ENCODE results near the gene SMTNL2.

Gene SMTNL2

DNA sequence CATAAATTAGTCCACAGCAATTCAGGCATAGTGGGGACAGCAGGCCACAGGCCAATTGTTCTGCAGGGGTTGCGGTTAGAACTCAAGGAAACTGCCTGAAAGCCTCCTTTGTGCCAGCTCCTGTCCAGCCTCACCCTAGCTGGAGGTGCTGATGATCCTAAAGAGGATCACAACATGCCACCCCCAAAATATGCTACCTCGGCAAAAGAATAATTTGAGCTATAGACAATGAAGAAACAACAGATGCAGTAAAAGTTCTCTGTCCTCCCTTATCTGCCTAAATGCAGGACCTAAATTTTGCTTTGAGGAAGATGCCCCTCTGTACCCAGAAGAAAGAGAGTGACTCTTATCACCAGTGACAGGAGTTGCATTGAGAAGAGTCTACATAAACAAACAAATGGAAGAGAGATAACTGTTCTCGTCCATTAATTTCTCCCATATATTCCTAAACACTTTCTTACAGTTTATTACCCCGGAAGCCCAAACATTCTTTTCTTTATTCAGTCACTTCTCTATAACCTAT, 42.5 kb downstream of the SMTNL2 start:
- no peak for DNase-seq (ENCODE audit: extremely low read depth, low read depth)
- TF ChIP-seq, protein P1, sequence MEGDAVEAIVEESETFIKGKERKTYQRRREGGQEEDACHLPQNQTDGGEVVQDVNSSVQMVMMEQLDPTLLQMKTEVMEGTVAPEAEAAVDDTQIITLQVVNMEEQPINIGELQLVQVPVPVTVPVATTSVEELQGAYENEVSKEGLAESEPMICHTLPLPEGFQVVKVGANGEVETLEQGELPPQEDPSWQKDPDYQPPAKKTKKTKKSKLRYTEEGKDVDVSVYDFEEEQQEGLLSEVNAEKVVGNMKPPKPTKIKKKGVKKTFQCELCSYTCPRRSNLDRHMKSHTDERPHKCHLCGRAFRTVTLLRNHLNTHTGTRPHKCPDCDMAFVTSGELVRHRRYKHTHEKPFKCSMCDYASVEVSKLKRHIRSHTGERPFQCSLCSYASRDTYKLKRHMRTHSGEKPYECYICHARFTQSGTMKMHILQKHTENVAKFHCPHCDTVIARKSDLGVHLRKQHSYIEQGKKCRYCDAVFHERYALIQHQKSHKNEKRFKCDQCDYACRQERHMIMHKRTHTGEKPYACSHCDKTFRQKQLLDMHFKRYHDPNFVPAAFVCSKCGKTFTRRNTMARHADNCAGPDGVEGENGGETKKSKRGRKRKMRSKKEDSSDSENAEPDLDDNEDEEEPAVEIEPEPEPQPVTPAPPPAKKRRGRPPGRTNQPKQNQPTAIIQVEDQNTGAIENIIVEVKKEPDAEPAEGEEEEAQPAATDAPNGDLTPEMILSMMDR (IDR thresholded peaks at IDR 0.05; ENCODE audit: low read depth, low read length): no peak

DNA sequence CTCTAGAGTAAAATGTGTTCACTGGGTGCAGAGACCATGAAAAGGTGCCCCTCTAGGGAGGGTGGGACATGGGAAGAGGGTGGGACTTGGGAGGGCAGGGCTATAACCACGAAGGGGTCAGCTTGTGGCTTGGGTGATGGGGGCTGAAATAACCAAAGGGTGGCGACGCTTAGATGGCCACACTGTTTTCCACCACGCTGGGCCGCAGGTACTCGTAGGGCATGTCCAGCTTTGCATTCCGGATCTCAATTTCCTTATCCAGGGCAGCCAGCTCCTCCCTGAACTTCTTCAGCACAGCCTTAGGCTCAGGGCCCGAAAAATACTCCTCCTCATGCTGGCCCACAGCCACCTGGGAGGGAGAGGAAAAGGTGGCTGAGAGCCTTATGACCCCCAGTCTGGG, 47.1 kb downstream of the SMTNL2 start:
- TF ChIP-seq, protein P1 (IDR thresholded peaks at IDR 0.05; ENCODE audit: low read depth, low read length): no peak

DNA sequence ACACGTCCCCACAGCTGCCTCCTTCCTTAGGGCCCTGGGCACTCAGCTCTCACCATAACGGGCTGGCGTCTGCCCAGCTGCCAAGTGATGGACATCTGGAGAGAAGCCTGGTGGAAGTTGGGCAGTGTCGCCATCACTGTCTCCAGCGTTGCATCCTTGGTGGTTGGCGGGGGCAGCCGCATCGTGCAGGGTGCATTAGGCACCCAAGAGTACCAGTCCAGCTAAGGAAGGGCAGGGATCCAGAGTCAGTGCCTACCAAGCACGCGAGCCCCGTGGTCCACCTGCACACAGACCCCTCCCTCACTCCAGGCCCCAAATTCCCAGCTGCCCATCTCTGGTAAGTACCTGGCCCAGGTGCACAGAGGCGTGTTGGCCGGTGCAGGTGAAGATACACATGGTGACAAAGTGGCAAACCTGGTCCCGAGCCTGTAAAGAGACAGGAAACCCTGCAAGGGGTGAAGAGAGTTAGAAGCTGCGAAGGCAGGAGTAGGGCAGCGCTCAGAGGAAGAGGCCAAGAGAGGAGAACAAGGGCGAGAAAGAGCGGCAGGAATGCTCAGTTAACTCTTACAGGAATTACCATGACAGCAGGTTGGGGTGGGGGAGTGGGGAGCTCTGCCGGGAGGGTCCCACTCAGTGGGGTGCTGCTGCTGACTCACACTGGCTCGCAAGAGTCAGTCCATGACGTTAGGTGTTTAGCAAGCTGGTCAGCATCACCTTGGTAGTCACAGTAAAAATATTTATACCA, 47.7 kb downstream of the SMTNL2 start:
- TF ChIP-seq, protein P1 (IDR thresholded peaks at IDR 0.05; ENCODE audit: low read depth, low read length): no peak
- DNase-seq (ENCODE audit: extremely low read depth, low read depth): no peak

More for the DNA sequence above, 47.1 kb downstream of the SMTNL2 start:
- no peak for DNase-seq (ENCODE audit: extremely low read depth, low read depth)

DNA sequence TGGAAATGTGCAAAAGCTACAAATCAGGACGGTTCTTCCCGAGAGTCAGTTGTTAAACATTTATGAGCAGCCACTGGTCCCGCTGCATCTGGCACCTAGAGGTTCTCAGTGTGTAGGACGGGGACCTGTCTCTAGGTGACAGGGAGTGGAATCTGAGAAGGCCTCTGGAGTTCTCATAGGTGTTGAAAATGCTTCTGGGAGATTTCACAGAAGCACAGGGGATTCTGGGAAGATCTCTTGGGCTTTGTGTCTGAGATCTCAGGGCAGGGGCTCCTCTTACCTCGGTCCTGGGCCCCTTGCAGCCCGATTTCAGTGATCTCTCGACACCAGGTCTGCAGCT, 48.2 kb downstream of the SMTNL2 start:
- TF ChIP-seq, protein P1 (IDR thresholded peaks at IDR 0.05; ENCODE audit: low read depth, low read length): no peak
- DNase-seq (ENCODE audit: extremely low read depth, low read depth): no peak

DNA sequence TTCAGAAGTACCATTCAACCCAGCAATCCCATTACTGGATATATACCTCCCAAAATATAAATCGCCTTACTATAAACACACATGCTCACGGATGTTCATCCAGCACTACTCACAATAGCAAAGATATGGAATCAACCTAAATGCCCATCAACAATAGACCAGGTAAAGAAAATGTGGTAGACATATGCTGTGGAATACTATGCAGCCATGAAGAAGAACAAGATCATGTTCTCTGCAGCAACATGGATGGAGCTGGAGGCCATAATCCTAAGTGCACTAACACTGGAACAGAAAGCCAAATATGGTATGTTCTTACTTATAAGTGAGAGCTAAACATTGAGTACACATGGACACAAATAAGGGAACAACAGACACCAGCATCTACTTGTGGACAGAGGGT, 49.3 kb downstream of the SMTNL2 start:
- TF ChIP-seq, protein P1 (IDR thresholded peaks at IDR 0.05; ENCODE audit: low read depth, low read length): no peak
- no peak for DNase-seq (ENCODE audit: extremely low read depth, low read depth)

DNA sequence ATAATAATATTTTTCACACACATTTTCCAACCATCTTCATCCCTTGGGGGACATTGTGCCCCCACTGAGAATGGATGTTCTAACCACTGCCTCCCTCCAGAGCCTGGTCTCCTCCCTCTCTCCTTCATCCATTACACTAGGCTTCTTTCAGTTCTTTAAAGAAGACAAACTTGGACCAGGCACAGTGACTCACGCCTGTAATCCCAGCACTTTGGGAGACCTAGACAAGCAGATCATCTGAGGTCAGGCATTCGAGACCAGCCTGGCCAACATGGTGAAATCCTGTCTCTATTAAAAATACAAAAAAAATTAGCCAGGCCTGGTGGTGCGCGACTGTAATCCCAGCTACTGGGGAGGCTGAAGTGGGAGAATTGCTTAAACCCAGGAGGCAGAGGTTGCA, 50.6 kb downstream of the SMTNL2 start:
- DNase-seq (ENCODE audit: extremely low read depth, low read depth): no peak
- TF ChIP-seq, protein P1 (IDR thresholded peaks at IDR 0.05; ENCODE audit: low read depth, low read length): no peak

DNA sequence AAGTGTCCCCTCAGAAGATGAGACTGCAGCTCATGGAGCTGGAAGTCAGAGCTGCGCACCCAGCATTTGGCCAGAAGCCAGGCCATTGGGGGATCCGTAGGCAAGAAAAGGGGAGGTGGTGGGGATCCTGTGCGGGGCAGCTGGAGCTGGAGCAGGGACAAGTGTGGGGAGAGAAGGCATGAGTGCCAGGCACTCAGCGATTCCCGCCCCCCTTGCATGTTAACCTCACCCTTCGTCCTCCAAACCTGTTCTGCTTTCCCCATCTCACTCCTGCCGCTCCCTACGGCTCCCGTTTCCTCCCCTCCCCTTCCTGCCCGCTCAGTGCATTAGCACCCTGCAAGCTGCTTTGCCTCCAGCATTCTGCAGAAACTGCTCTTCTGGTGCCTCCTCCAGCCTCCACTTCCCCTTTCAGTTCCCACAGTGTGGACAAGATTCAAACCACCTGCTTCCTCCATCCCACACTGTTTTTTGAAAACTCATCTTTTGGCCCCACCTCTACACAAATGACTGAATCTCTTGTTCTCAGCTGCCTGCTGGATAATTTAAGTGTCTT, 51.6 kb downstream of the SMTNL2 start:
- no peak for DNase-seq (ENCODE audit: extremely low read depth, low read depth)

More for the DNA sequence above, 51.6 kb downstream of the SMTNL2 start:
- TF ChIP-seq, protein P1 (IDR thresholded peaks at IDR 0.05; ENCODE audit: low read depth, low read length): no peak

Data from AG09319 (cell line).